GM12878 (cell line): Measurements from ENCODE around the gene PRKAR2B.

Experiments used
- CTCF ChIP-seq, 3 experiments: IDR thresholded peaks in 2 of 3; conservative IDR thresholded peaks in 1 of 3; 2 replicates each; pipeline ENCODE4 v1.5.1; 2011; ENCODE audit warnings: low read depth in 3 of 3, low read length in 3 of 3, mild to moderate bottlenecking in 3 of 3, control low read depth in 2 of 3, moderate library complexity in 2 of 3, inconsistent platforms in 1 of 3, mixed read lengths in 1 of 3; ENCODE audit not compliant: control insufficient read depth in 2 of 3, insufficient read depth in 1 of 3; ENCODE audit errors: extremely low read depth in 1 of 3
- EP300 ChIP-seq, 2 experiments: fragments of 150-350 bp in 1 of 2; IDR thresholded peaks; 2 replicates each; pipeline ENCODE4 v1.6.1; 2011 to 2012; ENCODE audit warnings: low read depth in 2 of 2, low read length in 2 of 2, borderline replicate concordance in 1 of 2, improper control_type of control experiment in 1 of 2, inconsistent platforms in 1 of 2; ENCODE audit not compliant: control insufficient read depth in 1 of 2
- FOS ChIP-seq: IDR thresholded peaks from 3 replicates; pipeline ENCODE4 v1.6.1; 2011; ENCODE audit warnings: borderline replicate concordance; ENCODE audit not compliant: insufficient read length; ENCODE audit errors: extremely low read depth
- FOXM1 ChIP-seq: IDR thresholded peaks from 2 replicates; pipeline ENCODE4 v1.6.1; 2012; ENCODE audit warnings: low read depth, mild to moderate bottlenecking, inconsistent platforms, low read length, moderate library complexity
- POLR2A ChIP-seq: IDR thresholded peaks from 2 replicates; pipeline ENCODE4 v1.6.1; 2011; ENCODE audit warnings: low read depth, mild to moderate bottlenecking, low read length
- RELB ChIP-seq: fragments of 450-650 bp; IDR thresholded peaks from 2 replicates; pipeline ENCODE4 v1.6.1; 2017; ENCODE audit warnings: low read depth, mild to moderate bottlenecking, moderate library complexity
- REST ChIP-seq: IDR thresholded peaks from 2 replicates; pipeline ENCODE4 v1.6.1; 2012; ENCODE audit warnings: mild to moderate bottlenecking, low read depth, low read length
- SIN3A ChIP-seq: IDR thresholded peaks from 2 replicates; pipeline ENCODE4 v1.6.1; 2012; ENCODE audit warnings: low read depth, low read length, improper control_type of control experiment
- STAT1 ChIP-seq: fragments of 450-650 bp; conservative IDR thresholded peaks from 2 replicates; pipeline ENCODE4 v1.6.1; 2014; ENCODE audit warnings: antibody characterized with exemption, mild to moderate bottlenecking
- TCF12 ChIP-seq: IDR thresholded peaks from 2 replicates; pipeline ENCODE4 v1.6.1; 2011; ENCODE audit warnings: low read depth, mild to moderate bottlenecking, low read length
- ZBTB11 ChIP-seq: fragments of 450-650 bp; formaldehyde crosslinking; IDR thresholded peaks from 2 replicates; pipeline ENCODE4 v1.5.0; 2022; ENCODE audit warnings: mild to moderate bottlenecking, missing genetic modification characterization

- no peak for TF ChIP-seq POLR2A
- no peak for TF ChIP-seq SIN3A
- no peak for TF ChIP-seq RELB
- TF ChIP-seq STAT1: no peak
- no peak for TF ChIP-seq EP300 (IDR thresholded peaks at IDR 0.05; ENCODE audit: borderline replicate concordance in 1 of 2, control insufficient read depth in 1 of 2, low read depth in 2 of 2, low read length in 2 of 2)
- no peak for TF ChIP-seq CTCF (IDR thresholded peaks at IDR 0.05 in 2 of 3, conservative IDR thresholded peaks at IDR 0.05 in 1 of 3; ENCODE audit: control insufficient read depth in 2 of 3, extremely low read depth in 1 of 3, insufficient read depth in 1 of 3, low read depth in 3 of 3, low read length in 3 of 3)
- no peak for TF ChIP-seq FOXM1
- no peak for TF ChIP-seq ZBTB11 (CRISPR knock-in tag)
- TF ChIP-seq TCF12: no peak
- no peak for TF ChIP-seq FOS
- TF ChIP-seq REST: no peak
Observed at GRCh38 chr7:107123392-107123791, 78.9 kb downstream of the PRKAR2B start.
